ENCODE results near the gene MEGF6.

MEGF6 gene

DNA sequence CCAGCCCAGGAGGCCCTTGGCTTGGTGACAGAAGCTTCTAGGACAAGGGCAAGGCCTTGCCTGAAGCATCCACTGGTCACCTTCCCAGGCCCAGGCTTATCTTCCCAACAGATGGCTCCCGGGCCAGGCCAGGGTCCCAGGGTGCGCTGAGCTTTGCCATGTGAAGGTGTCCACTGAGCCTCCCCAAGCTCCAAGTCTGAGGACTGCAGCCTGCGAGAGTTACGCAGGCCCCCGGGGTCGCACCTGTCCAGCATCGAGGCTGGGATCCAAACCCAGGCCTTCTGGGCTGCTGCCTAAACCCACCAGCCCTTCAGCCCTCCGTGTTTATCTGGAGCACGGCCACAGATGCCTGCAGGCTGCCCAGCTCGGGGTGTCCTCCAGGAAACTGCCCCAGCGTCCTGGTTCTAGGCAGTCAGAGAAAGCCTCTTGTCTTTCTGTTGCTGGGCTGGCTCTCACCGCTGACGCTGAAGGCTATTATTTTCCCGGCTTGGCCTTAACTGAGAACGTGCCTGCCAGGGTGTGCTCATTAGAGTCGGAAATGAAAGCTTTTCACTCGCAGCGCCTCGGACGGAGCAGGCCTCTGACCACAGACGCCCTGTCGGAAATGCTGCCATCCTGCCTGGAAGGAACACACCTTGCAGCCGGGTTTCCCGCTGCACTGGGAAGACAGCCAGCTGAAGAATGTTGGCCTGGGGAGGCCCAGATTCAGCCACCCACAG is 71.4 kb downstream of the MEGF6 start:
- peak overlapping the region in 1 of 2 donors; percentile 64 for H3K27ac ChIP-seq
- H3K4me3 ChIP-seq: no peak overlapping the region
- TF ChIP-seq, protein P1, sequence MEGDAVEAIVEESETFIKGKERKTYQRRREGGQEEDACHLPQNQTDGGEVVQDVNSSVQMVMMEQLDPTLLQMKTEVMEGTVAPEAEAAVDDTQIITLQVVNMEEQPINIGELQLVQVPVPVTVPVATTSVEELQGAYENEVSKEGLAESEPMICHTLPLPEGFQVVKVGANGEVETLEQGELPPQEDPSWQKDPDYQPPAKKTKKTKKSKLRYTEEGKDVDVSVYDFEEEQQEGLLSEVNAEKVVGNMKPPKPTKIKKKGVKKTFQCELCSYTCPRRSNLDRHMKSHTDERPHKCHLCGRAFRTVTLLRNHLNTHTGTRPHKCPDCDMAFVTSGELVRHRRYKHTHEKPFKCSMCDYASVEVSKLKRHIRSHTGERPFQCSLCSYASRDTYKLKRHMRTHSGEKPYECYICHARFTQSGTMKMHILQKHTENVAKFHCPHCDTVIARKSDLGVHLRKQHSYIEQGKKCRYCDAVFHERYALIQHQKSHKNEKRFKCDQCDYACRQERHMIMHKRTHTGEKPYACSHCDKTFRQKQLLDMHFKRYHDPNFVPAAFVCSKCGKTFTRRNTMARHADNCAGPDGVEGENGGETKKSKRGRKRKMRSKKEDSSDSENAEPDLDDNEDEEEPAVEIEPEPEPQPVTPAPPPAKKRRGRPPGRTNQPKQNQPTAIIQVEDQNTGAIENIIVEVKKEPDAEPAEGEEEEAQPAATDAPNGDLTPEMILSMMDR (IDR thresholded peaks at IDR 0.05): no peak
- DNase-seq (ENCODE audit: low spot score): no peak

DNA sequence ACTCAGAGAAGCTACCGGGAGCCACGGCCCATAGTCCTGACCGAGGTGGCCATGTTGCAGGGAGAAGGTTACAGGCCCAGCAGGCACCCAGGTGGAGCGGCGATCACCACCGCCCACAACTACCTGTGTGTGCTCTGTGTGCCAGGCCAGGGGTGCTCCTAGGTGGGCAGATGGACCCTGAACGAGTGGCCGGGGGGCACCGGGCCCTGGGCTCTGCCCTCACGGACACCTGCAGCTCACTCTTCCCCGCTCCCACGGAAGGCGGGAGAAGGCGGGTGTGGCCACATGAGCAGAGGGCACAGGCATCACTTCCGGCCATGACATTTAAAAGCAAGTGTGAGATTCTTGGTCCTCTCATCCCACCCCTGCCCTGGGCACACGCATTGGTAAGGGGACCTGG is 73.9 kb downstream of the MEGF6 start:
- Histone ChIP-seq H3K27ac (peak overlapping the region in 1 of 2 donors; percentile 43), H3K4me3 (no peak overlapping the region)
- DNase-seq (ENCODE audit: low spot score): no peak
- TF ChIP-seq, protein P1 (IDR thresholded peaks at IDR 0.05): no peak

DNA sequence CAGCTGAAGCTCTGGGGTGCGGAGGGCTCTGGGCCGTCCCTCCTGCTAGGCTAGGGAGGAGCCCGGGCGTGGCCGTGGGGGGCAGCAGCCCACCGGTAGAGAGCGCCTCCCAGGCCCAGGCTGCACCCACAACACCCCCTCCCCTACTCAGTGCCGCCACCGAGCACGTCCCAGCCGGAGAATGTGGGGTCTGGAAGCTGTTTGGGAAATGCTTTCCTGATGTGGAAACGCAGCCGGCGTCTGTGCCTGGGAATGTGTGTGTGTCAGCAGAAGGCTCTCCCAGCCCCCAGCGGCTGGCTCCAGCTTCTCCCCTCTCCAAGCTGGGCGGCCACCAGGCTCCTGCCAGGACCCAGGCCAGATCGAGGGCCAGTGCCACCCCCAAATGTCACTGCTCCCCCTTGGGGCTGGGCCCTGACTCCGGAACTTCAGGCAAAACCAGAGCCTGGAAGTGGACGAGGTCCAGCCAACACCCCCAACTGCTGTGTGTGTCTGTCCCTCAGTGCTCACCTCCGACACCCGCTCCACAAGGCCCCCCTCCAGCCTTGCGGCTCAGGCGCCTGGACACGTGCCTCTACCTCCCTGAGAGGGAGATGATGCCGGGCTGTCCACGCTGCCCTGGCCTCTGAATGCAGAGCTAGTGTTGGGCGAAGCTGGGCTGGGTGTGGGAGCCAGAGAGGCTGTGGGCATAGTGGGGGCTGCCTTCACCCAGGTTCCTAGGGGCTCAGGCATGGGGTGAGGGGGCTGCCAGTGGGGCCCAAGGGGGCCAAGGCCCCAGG is 74.7 kb downstream of the MEGF6 start:
- Histone ChIP-seq H3K4me3 (no peak overlapping the region), H3K27ac (peak overlapping the region in 1 of 2 donors; percentile 43)
- TF ChIP-seq, protein P1 (IDR thresholded peaks at IDR 0.05): no peak
- DNase-seq (ENCODE audit: low spot score): no peak

DNA sequence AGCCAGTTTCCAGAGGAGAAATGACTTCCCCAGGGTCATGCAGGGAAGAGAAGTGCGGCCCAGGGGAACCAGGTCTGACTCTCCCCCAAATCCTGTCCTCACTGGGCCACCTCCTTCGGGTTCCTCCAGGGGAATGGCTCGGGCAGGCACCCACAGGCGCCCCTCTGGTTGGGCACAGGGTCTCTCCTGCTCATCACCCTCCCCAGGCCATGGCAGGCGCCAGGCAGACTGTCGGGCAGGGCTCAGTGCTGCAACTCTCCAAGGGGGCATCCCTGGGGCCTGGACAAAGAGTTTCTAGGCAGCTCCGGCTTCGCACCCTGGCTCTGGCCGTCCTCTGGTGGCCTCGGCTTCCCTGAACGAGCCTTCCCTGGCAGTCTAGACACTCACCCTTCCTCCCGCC is 75.6 kb downstream of the MEGF6 start:
- Histone ChIP-seq H3K4me3 (no peak overlapping the region), H3K27ac (peak overlapping the region in 1 of 2 donors; percentile 43)
- TF ChIP-seq, protein P1 (IDR thresholded peaks at IDR 0.05): no peak
- no peak for DNase-seq (ENCODE audit: low spot score)

DNA sequence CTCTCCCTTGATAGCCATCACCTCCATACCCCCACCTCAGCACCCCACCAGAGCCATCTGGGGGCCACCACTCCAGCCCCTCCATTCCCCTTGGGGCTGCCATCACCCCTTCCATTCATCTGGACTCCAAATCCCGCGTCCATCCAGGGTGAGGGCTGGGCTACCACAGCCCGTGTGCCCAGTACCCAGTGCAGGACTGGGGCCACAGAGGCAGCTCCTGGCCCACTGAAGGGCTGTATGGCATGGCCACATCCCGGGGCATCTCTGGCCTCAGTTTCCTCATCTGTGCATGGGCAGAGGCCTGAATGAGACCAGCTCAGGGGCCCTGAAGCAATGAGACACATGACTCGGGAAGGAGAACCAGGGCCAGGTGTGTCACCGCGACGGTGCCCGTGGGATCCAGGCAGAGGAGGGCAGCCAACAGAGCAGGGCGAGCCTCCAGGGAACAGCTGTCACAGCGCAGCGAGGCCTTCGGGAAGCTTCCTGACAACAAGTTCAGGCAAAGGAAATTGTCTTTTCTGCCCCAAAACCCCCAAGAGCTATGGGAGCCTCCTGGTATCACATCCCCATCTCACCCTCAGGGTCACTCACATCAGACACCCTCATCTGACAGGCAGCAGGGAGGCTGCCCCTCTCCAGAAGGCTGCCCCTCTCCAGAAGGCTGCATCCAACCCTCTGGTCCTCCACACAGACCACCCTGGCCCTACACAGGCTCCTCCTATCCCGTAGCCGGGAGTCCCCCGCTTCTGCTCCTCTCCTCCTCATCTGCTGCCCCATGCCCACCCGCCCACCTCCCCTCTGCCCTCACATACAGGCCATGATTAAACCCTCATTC is 76.3 kb downstream of the MEGF6 start:
- TF ChIP-seq, protein P1 (IDR thresholded peaks at IDR 0.05): no peak
- no peak for DNase-seq (ENCODE audit: low spot score)
- no peak overlapping the region for H3K27ac ChIP-seq
- H3K4me3 ChIP-seq: no peak overlapping the region

DNA sequence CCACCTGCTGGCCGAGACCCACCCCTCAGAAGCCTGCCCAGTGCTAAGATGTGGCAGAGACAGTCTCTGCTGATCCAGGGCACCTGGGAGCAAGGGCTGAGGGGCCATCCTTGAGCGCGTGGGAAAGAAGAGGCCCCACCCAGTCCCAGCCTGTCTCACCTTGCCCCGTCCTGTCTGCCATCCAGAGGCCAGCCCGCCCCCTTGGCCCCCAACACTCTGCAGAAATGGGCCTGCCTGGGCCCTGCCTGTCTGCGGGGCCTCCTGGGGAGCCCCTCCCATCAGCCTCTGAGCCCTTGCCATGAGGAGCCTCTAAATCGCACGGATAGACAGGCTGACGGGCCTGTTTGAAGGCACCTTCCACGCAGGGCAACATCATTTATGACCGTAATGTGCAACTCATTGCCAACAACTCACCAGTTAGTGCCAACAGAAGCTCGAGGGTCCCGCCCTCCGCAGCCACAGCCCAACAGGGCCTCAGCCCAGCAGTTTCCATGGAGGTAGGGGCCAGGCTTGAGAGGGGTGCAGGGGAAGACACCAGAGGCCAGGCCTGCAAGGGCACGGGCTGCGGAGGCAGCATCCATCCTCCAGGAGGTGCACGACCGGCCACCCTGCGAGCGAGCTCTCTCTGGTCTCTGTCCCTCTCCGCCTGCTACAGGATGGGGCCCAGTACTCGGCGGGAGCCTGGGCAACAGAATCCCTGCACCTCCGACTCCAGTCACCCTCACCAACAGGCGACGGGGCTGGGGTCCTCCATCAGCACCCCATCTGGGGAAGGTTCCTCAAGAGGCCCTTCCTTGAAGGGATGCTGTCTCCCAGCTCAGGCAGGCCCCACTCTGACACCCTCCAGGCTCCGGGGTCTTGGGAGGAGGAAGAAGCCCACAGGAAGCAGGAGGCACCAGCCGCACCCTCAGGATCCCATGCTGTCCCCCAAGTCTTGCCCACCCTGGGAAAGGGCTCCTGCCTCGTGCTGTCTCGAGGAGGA is 78.0 kb downstream of the MEGF6 start:
- Histone ChIP-seq H3K4me3 (no peak overlapping the region), H3K27ac (no peak overlapping the region)
- TF ChIP-seq, protein P1 (IDR thresholded peaks at IDR 0.05): no peak
- DNase-seq (ENCODE audit: low spot score): no peak

Measured in coronary artery (tissue), 2 donors.